H1 (cell line): ENCODE measurements around the gene DLGAP3. TPM values are rescaled to one million over a fixed set of nuclear protein-coding genes. Genes with fewer than 3 reads are reported as not detected.
A peak's percentile ranks its signal among the peaks of the same experiment; 100 is the strongest.

Experiments used
- CTCF ChIA-PET: fragments of 300-600 bp; sonication (Branson Sonifier 250); formaldehyde crosslinking; loops from one replicate; lab custom pipeline; 2021; ENCODE audit not compliant: partially characterized antibody; lab: Charles Lee
- POLR2A ChIA-PET: fragments of 300-600 bp; sonication (Branson Sonifier 250); formaldehyde crosslinking; loops from one replicate; lab custom pipeline; 2021; ENCODE audit warnings: inconsistent platforms; ENCODE audit not compliant: partially characterized antibody; lab: Charles Lee
- DNase-seq, 2 experiments: peaks; one replicate each; pipeline versions ENCODE4 v3.0.0 to v3.0.0-alpha.2; 2010 to 2022; ENCODE audit warnings: low spot score in 2 of 2, low read depth in 1 of 2, mixed read lengths in 1 of 2
- FAIRE-seq: peaks from 2 replicates; lab custom pipeline; 2011; peaks lifted over from hg19 to GRCh38; lab: Jason Lieb, UNC
- H2AFZ ChIP-seq: 2 replicates; pipeline ENCODE4 v1.8.1; 2012; ENCODE audit warnings: low read length, inconsistent platforms
- H2AK5ac ChIP-seq: 2 replicates; pipeline ENCODE4 v1.6.1; 2013; ENCODE audit warnings: low read depth, low read length
- H2BK120ac ChIP-seq: replicated peaks from 2 replicates; pipeline ENCODE3; 2013; ENCODE audit warnings: low read depth, low read length, inconsistent platforms
- H2BK12ac ChIP-seq: 2 replicates; pipeline ENCODE4 v1.6.1; 2013; ENCODE audit warnings: low read depth, low read length
- H2BK15ac ChIP-seq: 2 replicates; pipeline ENCODE4 v1.6.1; 2013; ENCODE audit warnings: low read length
- H2BK20ac ChIP-seq: 2 replicates; pipeline ENCODE4 v1.6.1; 2013; ENCODE audit warnings: low read length
- H2BK5ac ChIP-seq: 2 replicates; pipeline ENCODE4 v1.6.1; 2013; ENCODE audit warnings: low read depth, low read length
- H3K14ac ChIP-seq: 2 replicates; pipeline ENCODE4 v1.6.1; 2013; ENCODE audit warnings: inconsistent platforms; ENCODE audit not compliant: insufficient read length
- H3K18ac ChIP-seq: 2 replicates; pipeline ENCODE4 v1.6.1; 2013; ENCODE audit warnings: low read length; ENCODE audit errors: extremely low read depth
- H3K23ac ChIP-seq: 2 replicates; pipeline ENCODE4 v1.6.1; 2013; ENCODE audit warnings: inconsistent platforms; ENCODE audit not compliant: insufficient read length
- H3K23me2 ChIP-seq: 2 replicates; pipeline ENCODE4 v1.6.1; 2013; ENCODE audit warnings: low read depth, low read length
- H3K27ac ChIP-seq: 2 replicates; pipeline ENCODE4 v1.6.1; 2011; ENCODE audit warnings: low read depth, low read length, inconsistent platforms
- H3K27me3 ChIP-seq, 4 experiments: replicated peaks in 1 of 4; 1 replicate in 1 of 4; 2 replicates in 3 of 4; pipeline versions ENCODE4 v1.6.1 to v1.8.1; 2011 to 2013; ENCODE audit warnings: low read length in 3 of 4, mild to moderate bottlenecking in 3 of 4, inconsistent platforms in 2 of 4, mixed read lengths in 2 of 4, moderate library complexity in 1 of 4; ENCODE audit not compliant: control insufficient read depth in 3 of 4, insufficient read depth in 3 of 4; ENCODE audit errors: extremely low read depth in 1 of 4
- H3K36me3 ChIP-seq, 4 experiments: 2 replicates each; pipeline versions ENCODE4 v1.6.1 to v1.8.1; 2011 to 2013; ENCODE audit warnings: mild to moderate bottlenecking in 4 of 4, low read length in 3 of 4, moderate library complexity in 2 of 4, control low read depth in 1 of 4, inconsistent platforms in 1 of 4; ENCODE audit not compliant: insufficient read depth in 4 of 4, control insufficient read depth in 2 of 4
- H3K4ac ChIP-seq: replicated peaks from 2 replicates; pipeline ENCODE3; 2013; ENCODE audit warnings: low read length, low read depth, mixed read lengths, inconsistent platforms; ENCODE audit not compliant: insufficient read length
- H3K4me1 ChIP-seq, 4 experiments: replicated peaks in 1 of 4; 1 replicate in 1 of 4; 2 replicates in 3 of 4; pipeline versions ENCODE4 v1.6.1 to v1.8.1; 2011 to 2013; ENCODE audit warnings: low read length in 3 of 4, inconsistent platforms in 2 of 4, mixed read lengths in 1 of 4; ENCODE audit not compliant: insufficient read depth in 4 of 4, control insufficient read depth in 3 of 4
- H3K4me2 ChIP-seq, 2 experiments: 2 replicates each; pipeline versions ENCODE4 v1.6.1 to v1.8.1; 2011 to 2013; ENCODE audit warnings: low read depth in 2 of 2, low read length in 2 of 2, control low read depth in 1 of 2, inconsistent platforms in 1 of 2, mild to moderate bottlenecking in 1 of 2; ENCODE audit not compliant: insufficient read depth in 1 of 2
- H3K4me3 ChIP-seq, 4 experiments: fragments of 200-600, 300-600 bp in 1 of 4; sonication (generic), shearing (Covaris generic), sonication (Bioruptor Twin) in 1 of 4; 2 replicates each; pipeline versions ENCODE4 v1.5.1 to v1.8.1; 2011 to 2016; ENCODE audit warnings: low read length in 4 of 4, low read depth in 3 of 4, control low read depth in 2 of 4, inconsistent platforms in 2 of 4, mild to moderate bottlenecking in 2 of 4, mixed read lengths in 1 of 4, moderate library complexity in 1 of 4; ENCODE audit not compliant: insufficient read depth in 2 of 4; ENCODE audit errors: extremely low read depth in 1 of 4
- H3K56ac ChIP-seq: replicated peaks from 2 replicates; pipeline ENCODE3; 2013; ENCODE audit warnings: low read depth, mild to moderate bottlenecking, mixed read lengths, low read length, inconsistent platforms; ENCODE audit not compliant: insufficient read length
- H3K79me1 ChIP-seq: 2 replicates; pipeline ENCODE4 v1.6.1; 2013; ENCODE audit warnings: low read depth, low read length, control low read depth
- H3K79me2 ChIP-seq, 2 experiments: 2 replicates each; pipeline versions ENCODE4 v1.6.1 to v1.8.1; 2012 to 2013; ENCODE audit warnings: low read length in 2 of 2, mild to moderate bottlenecking in 2 of 2, inconsistent platforms in 1 of 2; ENCODE audit not compliant: insufficient read depth in 2 of 2, control insufficient read depth in 1 of 2
- H3K9ac ChIP-seq, 4 experiments: replicated peaks in 1 of 4; 1 replicate in 1 of 4; 2 replicates in 3 of 4; pipeline versions ENCODE4 v1.6.1 to v1.8.1; 2011 to 2013; ENCODE audit warnings: low read depth in 3 of 4, low read length in 3 of 4, control low read depth in 2 of 4, mild to moderate bottlenecking in 2 of 4, moderate library complexity in 2 of 4, inconsistent platforms in 1 of 4; ENCODE audit errors: extremely low read depth in 1 of 4
- H3K9me3 ChIP-seq, 2 experiments: 2 replicates each; pipeline versions ENCODE4 v1.6.1 to v1.8.1; 2012 to 2013; ENCODE audit warnings: mild to moderate bottlenecking in 2 of 2, moderate library complexity in 2 of 2, control low read depth in 1 of 2, inconsistent platforms in 1 of 2, low read depth in 1 of 2, low read length in 1 of 2, mixed read lengths in 1 of 2; ENCODE audit not compliant: insufficient read depth in 2 of 2
- H4K20me1 ChIP-seq, 2 experiments: replicated peaks in 1 of 2; 2 replicates each; pipeline versions ENCODE3 to v1.8.1; 2011 to 2013; ENCODE audit warnings: inconsistent platforms in 2 of 2, low read length in 2 of 2, mild to moderate bottlenecking in 1 of 2; ENCODE audit not compliant: insufficient read depth in 2 of 2, control insufficient read depth in 1 of 2
- H4K5ac ChIP-seq: 2 replicates; pipeline ENCODE4 v1.6.1; 2013; ENCODE audit warnings: low read length, low read depth, mixed read lengths, inconsistent platforms; ENCODE audit not compliant: insufficient read length
- H4K8ac ChIP-seq: 2 replicates; pipeline ENCODE4 v1.8.0; 2013; ENCODE audit warnings: mild to moderate bottlenecking, moderate library complexity, low read length, inconsistent platforms; ENCODE audit not compliant: insufficient read depth; ENCODE audit errors: extremely low read depth
- H4K91ac ChIP-seq: replicated peaks from 2 replicates; pipeline ENCODE3; 2013; ENCODE audit warnings: low read length, mixed read lengths, inconsistent platforms; ENCODE audit not compliant: insufficient read length
- HDAC6 ChIP-seq: IDR thresholded peaks from one replicate; pipeline ENCODE4 v1.7.1; 2012; ENCODE audit warnings: low read depth, mild to moderate bottlenecking, inconsistent platforms, low read length, moderate library complexity
- WGBS, 2 experiments: shearing (Covaris generic) in 1 of 2; methylation state at CpG; one replicate each; pipeline versions ENCODE4 v1.1.6 to v1.1.7; 2013 to 2015; ENCODE audit warnings: low lambda C conversion rate in 2 of 2, mixed read lengths in 2 of 2, inconsistent platforms in 1 of 2, low coverage in 1 of 2, missing lambda C conversion rate in 1 of 2; ENCODE audit not compliant: insufficient replicate concordance in 2 of 2, insufficient coverage in 1 of 2, insufficient read length in 1 of 2; ENCODE audit errors: extremely low coverage in 1 of 2, missing lambda C conversion rate in 1 of 2; 5-methylcytosine and 5-hydroxymethylcytosine counted together
- polyA plus RNA-seq, 7 experiments: library from polyadenylated mRNA; depleted of rRNA in 3 of 7; stranded (reverse) in 5 of 7; unstranded in 2 of 7; fragments of >200 nt in 5 of 7; fragments of 200-250 nt in 2 of 7; gene quantifications; 1 replicate in 5 of 7; 2 replicates in 1 of 7; 4 replicates in 1 of 7; pipeline versions ENCODE4 v1.2.1 to v1.2.3, GENCODE V29; 2011 to 2013; ENCODE audit warnings: missing spikeins in 2 of 7, mixed read lengths in 2 of 7
- total RNA-seq: library from RNA; stranded (reverse); fragmentation: NEBNext Ultra II Directional; extraction: Animal tissue kit (Norgen Biotek cat#: 25700); gene quantifications from 2 replicates; pipeline ENCODE4 v1.2.1, GENCODE V29; 2021
- TF ChIP-seq, protein P1 (sequence below): IDR thresholded peaks from 2 replicates; pipeline ENCODE4 v1.6.1; 2011; ENCODE audit warnings: low read depth, mild to moderate bottlenecking, low read length; ENCODE audit not compliant: insufficient read depth

Gene DLGAP3
- total and polyA plus RNA-seq, 2 of the 8 experiments (the other 6 are each of a cell fraction or from before 2014, with no cell fraction given) = 3.8 to 13.2 TPM

DNA sequence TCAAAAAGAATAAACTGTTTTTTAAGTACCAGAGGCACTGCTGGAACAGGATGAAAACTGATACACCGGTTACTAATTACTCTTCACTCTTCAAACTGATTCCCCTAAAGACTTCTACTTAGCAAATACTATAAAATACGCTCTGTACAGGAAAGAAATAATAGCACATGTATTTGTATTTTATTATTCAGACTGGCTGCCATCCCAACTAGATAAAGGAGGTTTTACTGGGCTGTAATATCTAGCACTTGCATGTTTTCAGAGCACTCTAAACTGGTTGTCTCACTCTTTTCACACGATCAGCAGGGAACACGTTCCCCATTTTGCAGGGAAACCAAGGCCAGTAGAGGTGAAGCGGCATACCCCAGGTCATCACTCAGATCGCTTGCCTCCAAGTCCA lies 79.1 kb downstream of the DLGAP3 start:
- no peak overlapping the region for H4K8ac ChIP-seq
- H4K91ac ChIP-seq = no peak overlapping the region
- H2BK12ac ChIP-seq = no peak overlapping the region
- H3K79me2 ChIP-seq = peaks cover 0 to 3% of the 10 kb centered on the region in 2 experiments; a peak in 1 of 4 replicates
- WGBS, 2 experiments = 88% methylated on average over 6 of the region's 6 CpGs; no CpG with 5 or more reads in 1 of the 2 experiments
- peaks cover 0 to 9% (median under 1%) of the 10 kb centered on the region in 4 experiments; a peak in 4 of 7 replicates for H3K4me1 ChIP-seq
- no peak overlapping the region for H3K23ac ChIP-seq
- no peak overlapping the region for H2BK5ac ChIP-seq
- DNase-seq (no peak), FAIRE-seq (no peak)
- 0 out of 2 replicates have a peak overlapping the region, but pooled peaks have one; percentile 48 for H2BK15ac ChIP-seq
- no peaks in the 10 kb centered on the region for H3K23me2 ChIP-seq
- no peak overlapping the region for H2AFZ ChIP-seq
- no peak overlapping the region for H3K56ac ChIP-seq
- H4K5ac ChIP-seq = no peak overlapping the region
- peaks cover 0 to 2% of the 10 kb centered on the region in 2 experiments for H4K20me1 ChIP-seq
- POLR2A ChIA-PET = no interaction called here
- no peaks in the 10 kb centered on the region for H3K27me3 ChIP-seq
- no peak overlapping the region for H3K4ac ChIP-seq
- H2AK5ac ChIP-seq = 0 out of 2 replicates have a peak overlapping the region, but pooled peaks have one; percentile 17
- no peak overlapping the region for H3K4me3 ChIP-seq
- H2BK20ac ChIP-seq = 0 out of 2 replicates have a peak overlapping the region, but pooled peaks have one; percentile 62
- no peak overlapping the region for H3K4me2 ChIP-seq
- no peaks in the 10 kb centered on the region for H3K79me1 ChIP-seq
- no peak overlapping the region for H3K18ac ChIP-seq
- H2BK120ac ChIP-seq = no peak overlapping the region
- H3K14ac ChIP-seq = no peak overlapping the region
- H3K9ac ChIP-seq = peak overlapping the region in 1 of 4 experiments; percentile 20; a peak in 1 of 7 replicates
- no peaks in the 10 kb centered on the region for H3K9me3 ChIP-seq
- no peak overlapping the region for H3K27ac ChIP-seq
- peaks cover 4 to 10% (median 6%) of the 10 kb centered on the region in 4 experiments; a peak in 7 of 8 replicates for H3K36me3 ChIP-seq
- CTCF ChIA-PET = interaction anchor here (0.6 to 14.3 kb wide), 3 partner anchors 13 to 687 kb away, joined by 3 to 230 read pairs (median 5); partner anchors contain the start of gene GJA4
- TF ChIP-seq, protein P1, sequence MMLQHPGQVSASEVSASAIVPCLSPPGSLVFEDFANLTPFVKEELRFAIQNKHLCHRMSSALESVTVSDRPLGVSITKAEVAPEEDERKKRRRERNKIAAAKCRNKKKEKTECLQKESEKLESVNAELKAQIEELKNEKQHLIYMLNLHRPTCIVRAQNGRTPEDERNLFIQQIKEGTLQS = no peak
- TF ChIP-seq HDAC6 = no peak
- TF ChIP-seq, all 59 proteins: peak for 0
